Hematopoietic multipotent progenitor cell treated with erythropoietin and hydrocortisone succinate and interleukin-3 and kit ligand, for 15 days (in vitro differentiated cells): Measurements from ENCODE around the gene SNAPIN.

Experiments
- DNase-seq: peaks from one replicate; pipeline ENCODE4 v3.0.0-alpha.2; 2015; ENCODE audit warnings: low spot score

The SNAPIN gene

DNA sequence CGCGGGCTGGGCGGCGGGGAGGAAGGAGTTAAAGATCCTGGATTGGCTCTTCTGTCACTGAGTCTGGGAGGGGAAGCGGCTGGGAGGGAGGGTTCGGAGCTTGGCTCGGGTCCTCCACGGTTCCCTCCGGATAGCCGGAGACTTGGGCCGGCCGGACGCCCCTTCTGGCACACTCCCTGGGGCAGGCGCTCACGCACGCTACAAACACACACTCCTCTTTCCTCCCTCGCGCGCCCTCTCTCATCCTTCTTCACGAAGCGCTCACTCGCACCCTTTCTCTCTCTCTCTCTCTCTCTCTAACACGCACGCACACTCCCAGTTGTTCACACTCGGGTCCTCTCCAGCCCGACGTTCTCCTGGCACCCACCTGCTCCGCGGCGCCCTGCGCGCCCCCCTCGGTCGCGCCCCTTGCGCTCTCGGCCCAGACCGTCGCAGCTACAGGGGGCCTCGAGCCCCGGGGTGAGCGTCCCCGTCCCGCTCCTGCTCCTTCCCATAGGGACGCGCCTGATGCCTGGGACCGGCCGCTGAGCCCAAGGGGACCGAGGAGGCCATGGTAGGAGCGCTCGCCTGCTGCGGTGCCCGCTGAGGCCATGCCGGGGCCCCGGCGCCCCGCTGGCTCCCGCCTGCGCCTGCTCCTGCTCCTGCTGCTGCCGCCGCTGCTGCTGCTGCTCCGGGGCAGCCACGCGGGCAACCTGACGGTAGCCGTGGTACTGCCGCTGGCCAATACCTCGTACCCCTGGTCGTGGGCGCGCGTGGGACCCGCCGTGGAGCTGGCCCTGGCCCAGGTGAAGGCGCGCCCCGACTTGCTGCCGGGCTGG lies 20.2 kb downstream of the SNAPIN start, which contains the start of gene NPR1:
Gene NPR1 (plus strand): TSS at position 170 of the 818 bp plus-strand sequence. CDS start 421 bp downstream, at position 591.
- DNase-seq: no peak

DNA sequence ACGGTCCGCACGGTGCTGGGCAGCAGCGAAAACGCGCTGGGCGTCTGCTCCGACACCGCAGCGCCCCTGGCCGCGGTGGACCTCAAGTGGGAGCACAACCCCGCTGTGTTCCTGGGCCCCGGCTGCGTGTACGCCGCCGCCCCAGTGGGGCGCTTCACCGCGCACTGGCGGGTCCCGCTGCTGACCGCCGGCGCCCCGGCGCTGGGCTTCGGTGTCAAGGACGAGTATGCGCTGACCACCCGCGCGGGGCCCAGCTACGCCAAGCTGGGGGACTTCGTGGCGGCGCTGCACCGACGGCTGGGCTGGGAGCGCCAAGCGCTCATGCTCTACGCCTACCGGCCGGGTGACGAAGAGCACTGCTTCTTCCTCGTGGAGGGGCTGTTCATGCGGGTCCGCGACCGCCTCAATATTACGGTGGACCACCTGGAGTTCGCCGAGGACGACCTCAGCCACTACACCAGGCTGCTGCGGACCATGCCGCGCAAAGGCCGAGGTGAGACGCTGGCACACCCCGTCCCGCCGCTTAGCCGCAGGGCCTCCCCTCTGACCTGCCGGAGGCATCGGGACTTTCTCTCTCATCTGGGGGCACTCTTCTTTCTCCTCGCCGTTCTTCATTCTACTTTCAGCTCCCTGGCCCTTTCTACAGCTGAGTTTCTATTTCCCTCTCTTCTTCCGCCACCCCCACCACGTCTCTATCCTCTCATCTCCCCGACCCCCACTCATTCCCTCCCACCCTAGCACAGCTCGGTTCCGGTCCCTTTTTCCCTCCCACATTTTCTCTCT lies 21.0 kb downstream of the SNAPIN start:
- DNase-seq: no peak

DNA sequence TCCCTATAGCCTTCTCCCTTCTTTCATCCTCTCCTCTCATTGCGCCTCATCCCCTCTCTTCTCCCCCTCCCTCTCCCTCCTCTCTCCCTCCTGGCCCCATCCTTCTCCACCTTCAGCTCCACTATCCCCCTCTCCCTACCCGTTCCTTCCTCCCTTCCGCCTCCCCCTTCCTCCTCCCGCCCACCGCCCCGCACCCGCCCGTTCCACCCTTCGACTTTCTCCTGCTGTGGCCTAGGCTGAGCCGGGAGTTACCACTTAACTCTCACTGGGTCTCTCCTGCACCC lies 21.6 kb downstream of the SNAPIN start:
- no peak for DNase-seq

DNA sequence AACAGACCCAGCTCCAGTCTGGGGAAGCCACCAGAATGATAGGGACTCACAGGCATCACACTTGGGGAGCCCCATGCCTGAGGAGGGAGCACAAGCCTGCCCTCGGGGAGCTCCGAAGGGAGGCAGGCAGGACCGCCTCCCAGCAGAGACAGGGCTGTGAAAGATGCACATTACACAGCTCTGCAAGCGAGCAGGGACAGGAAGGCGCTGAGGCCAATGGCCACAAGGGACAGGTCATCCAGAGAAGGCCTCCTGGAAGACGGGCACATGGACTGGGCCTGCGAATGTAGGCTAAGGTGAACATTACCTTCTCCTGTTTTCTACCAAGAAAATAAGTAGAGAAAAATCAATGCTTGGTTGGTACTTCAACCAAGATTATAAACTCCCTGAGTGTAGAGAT lies 24.2 kb downstream of the SNAPIN start:
- DNase-seq: no peak

DNA sequence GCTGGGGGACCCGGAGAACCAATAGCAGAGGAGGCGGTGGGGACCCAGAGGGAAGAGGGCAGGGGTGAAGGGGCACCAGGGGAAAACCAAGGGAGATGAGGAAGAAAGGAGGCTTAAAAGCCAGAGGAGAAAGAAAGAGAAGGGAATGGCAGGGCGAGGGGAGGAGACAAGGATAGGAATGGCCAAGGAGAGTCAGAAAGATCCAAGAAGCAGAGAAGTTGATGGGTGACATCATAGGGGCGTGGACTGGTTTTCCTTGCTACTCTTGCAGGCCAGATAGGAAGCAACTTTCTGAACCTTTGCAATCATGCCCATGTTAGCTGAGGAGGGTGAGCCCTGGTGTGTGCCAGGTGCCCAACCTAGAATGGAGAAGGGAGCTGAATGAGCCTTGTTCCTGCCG lies 25.4 kb downstream of the SNAPIN start:
- DNase-seq: no peak

DNA sequence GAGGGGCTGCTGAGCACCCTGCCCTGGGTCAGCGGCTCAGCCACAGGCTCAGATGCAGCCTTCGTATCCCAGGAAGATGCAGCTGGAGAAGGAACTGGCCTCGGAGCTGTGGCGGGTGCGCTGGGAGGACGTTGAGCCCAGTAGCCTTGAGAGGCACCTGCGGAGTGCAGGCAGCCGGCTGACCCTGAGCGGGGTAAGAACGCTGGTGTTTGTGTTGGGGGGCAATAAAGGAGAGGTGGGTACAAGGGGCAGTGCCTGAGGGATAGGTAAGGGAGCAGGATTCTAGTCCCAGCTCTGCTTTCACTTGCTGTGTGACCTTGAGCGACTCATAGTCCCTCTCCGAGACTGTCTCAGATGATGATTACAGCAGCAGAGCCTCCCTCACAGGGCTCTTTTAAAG lies 26.4 kb downstream of the SNAPIN start:
- no peak for DNase-seq

DNA sequence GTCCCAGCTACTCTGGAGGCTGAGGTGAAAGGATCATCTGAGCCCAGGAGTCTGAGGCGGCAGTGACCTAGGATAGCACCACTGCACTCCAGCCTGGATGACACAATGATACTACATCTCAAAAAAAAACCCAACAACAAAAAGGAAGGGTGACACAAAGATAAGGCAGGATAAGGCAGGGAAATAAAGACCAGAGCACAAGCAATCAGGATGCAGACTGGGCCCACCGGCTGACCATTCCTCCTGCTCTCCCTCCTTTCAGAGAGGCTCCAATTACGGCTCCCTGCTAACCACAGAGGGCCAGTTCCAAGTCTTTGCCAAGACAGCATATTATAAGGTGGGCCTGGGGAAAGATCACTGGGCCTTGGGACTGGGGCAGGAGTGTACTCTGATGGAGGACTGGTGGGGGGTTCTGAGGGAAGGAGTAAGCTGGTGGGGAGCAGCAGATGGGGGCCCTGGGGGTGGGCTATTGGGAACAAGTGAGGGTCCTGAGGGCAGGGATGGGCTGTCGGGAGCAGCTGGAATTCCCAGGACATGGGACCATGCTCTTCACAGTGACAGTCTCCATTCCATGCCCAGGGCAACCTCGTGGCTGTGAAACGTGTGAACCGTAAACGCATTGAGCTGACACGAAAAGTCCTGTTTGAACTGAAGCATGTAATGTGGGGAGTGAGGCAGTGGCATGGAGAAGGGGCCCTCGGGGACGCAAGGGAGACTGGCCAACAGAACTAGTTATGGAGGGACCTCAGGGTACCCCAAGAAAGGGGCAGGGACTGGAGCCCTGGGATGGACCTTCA lies 27.2 kb downstream of the SNAPIN start:
- DNase-seq: no peak

DNA sequence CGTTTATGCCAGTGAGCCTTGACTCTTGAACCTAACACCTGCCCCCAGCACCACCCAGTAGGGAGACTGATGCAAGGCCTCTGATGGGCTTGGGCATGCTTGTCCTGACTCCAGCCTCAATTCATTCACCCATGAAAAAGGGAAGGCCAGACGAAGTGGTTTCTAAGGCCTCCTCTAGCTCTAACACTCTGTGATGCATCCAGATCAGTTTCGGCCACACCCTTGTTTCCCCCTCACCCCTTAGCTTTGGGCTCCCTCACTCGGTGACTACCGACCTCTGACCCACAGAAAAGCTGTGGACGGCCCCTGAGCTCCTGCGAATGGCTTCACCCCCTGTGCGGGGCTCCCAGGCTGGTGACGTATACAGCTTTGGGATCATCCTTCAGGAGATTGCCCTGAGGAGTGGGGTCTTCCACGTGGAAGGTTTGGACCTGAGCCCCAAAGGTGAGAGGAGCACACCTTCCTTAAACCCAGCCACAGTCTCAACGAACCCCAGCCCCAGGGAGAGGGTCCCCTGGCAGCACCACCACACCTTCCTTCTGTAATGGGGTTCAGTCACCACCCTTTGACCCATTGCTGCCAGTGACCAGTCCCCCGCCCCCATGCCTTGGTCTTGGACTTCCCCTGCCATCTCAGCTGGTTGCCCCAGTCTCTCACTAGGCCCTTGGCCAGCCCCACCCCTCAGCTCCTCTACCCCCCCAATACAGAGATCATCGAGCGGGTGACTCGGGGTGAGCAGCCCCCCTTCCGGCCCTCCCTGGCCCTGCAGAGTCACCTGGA lies 29.0 kb downstream of the SNAPIN start:
- no peak for DNase-seq

DNA sequence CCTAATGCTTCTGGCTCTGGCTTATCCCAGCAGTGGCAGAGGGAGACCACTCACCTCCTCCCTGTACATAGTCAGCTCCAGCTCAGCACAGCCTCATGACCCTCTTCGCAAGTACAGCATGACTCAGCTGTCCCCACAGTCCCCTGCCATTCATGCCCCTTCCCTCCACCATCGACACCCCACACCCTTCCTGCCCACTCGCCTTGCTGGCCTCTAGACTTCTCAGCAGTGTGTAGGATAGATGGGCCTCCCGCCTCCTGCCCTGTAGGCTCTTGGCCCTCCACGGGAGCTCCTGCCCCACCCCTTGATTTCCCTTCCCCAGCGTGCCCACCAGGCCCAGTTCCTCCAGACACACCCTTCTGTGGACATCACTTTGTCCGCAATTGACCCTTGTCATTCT lies 29.8 kb downstream of the SNAPIN start:
- no peak for DNase-seq

DNA sequence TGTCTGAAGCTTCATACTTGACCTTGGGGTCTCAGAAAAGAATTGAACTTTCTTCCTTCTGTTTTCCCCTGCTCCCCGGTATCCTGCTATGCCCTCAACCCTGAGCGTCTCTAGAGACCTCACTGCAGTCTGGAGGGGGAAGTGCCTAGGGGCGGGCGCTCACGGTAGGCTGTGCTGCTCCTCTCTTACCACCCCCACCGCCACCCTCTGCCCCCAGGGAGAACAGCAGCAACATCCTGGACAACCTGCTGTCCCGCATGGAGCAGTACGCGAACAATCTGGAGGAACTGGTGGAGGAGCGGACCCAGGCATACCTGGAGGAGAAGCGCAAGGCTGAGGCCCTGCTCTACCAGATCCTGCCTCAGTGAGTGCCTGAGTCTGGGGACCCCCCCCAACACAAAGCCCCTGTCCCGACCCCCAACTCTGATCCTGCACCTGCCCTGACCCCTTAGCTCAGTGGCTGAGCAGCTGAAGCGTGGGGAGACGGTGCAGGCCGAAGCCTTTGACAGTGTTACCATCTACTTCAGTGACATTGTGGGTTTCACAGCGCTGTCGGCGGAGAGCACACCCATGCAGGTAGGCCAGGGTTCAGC lies 30.3 kb downstream of the SNAPIN start:
- DNase-seq: no peak

DNA sequence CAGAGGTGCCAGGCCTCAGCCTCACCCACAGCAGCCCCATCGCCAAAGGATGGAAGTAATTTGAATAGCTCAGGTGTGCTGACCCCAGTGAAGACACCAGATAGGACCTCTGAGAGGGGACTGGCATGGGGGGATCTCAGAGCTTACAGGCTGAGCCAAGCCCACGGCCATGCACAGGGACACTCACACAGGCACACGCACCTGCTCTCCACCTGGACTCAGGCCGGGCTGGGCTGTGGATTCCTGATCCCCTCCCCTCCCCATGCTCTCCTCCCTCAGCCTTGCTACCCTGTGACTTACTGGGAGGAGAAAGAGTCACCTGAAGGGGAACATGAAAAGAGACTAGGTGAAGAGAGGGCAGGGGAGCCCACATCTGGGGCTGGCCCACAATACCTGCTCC lies 35.0 kb downstream of the SNAPIN start:
- DNase-seq: no peak

DNA sequence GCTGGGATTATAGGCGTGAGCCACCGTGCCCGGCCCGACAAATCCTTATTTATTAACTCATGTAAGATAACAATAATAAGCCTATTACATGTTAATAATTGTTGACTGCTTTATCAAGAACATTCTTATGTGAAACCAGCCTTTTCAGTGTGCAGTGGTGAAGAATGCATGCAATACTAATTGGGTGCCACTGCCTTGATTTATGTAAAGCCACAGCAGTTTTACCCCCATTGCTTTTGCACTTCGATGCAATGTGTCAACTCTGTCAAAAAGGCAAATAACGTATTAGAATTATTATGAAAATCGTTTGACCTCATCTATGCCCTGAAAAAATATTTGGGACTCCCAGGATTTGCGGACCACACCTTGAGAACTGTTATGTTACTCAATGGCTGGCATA lies 38.2 kb downstream of the SNAPIN start:
- DNase-seq: no peak

DNA sequence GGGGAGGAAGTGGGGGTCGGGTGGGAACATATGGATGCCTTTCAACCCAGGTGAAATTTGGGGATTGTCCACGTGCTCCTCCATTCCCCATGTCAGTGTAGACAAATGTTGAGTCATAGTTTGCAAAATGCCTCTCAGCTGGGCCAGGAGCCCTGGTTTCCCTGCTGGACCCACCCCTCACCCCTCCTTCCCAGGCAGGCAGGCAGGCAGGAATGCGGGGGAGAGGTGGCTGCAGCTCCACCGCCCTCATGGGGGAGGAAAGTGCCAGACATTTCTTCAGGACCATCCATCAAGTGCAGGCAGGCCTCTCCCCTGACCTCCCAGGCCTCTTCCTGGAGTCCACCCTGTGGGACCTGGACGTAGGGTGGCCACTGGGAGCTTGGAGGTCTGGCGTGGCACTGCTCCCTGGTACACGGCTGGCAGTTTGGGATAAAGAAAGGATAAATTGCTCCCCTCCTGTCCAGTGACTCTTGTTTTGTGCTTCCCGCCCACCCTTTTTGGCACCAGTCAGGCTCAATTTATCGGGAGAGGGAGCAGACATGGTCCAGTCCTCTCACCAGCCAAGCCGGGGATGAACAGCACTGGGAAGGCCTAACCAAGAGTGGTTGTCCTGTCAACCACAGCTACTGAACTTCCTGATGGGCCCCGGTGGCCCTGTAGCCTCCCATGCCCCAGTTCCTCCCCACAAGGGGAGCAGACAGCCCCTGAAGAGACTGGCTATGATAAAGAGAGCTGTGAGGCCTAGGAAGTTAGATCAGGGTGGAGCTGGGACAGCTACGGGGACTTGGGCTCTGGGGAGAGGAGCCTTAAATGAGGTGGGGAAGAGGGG lies 38.9 kb downstream of the SNAPIN start:
- no peak for DNase-seq

DNA sequence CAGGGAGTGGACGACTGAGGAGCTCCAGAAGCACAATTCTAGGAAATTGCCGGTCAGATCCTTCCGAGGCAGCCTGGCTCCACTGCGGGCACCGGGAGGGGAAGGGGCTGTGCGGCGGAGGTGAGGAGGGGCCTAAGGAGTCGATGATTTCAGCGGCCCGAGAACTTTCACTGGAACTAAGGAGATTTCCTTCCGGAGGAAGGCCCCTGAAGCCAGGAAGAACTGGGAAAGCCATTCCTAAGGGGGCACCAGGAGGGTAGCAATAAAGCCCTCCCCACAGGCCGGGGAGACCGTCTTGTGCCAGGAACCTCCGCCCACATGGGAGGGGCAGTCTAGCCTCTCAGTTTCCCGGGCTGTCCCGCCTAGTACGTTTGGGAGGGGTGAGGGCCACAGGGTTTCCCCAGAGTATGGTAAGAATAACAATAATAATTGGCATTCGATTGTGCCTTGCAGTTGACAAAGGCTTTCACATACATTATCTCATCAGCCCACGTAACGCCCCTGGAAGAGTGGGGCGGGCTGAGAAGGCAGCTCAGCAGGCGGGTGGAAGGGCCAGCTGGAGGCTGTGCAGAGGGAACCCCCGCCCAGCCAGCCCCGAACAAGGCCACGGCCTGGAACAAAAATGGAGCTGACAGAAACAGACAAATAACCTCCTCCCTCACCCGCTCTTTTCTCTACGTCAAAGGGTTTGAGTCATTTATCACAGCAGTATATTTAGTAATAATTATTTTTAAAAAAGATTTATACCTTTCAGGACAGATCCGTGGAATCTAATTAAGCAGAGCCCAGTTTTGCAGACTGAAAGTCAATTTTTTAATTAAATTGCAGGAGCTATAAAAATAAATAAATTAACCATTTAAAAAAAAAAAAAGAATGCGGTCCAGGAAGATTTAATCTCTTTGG lies 39.8 kb downstream of the SNAPIN start:
- DNase-seq: peak; percentile 52

DNA sequence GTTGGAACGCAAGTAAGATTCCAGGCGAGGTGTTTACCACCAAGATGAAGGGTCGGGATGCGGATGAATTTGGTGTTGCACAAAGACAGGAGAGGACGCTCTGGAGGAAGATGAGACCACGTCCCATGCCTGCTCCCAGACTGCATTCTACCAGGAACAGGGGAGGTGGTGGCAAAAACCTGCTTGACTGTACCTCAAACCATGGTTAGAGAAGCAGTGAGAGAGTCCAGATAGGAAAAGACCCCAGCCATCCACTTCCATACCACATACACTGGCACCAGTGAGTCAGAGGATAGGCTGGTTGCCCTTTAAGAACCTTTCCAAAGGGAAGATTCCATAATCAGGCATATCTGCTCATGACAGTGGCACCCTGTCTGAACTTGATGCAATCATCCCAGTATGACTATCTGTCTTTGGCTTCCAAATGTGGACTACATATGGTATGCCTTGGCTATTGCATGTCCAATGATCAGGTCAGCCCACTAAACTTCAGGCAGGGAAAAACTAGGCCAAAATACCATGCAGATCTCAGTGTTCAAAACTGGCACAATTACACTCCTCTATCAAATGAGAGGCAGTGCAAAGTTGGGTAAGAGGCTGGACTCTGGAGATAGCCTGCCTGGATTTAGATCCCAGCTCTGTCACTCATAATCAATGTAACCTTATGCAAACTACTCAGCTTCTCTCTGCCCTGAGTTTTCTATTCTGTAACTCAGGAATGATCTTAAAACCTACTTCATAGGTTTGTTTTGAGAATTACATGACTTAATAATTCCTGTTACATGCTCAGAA lies 40.6 kb downstream of the SNAPIN start:
- no peak for DNase-seq

DNA sequence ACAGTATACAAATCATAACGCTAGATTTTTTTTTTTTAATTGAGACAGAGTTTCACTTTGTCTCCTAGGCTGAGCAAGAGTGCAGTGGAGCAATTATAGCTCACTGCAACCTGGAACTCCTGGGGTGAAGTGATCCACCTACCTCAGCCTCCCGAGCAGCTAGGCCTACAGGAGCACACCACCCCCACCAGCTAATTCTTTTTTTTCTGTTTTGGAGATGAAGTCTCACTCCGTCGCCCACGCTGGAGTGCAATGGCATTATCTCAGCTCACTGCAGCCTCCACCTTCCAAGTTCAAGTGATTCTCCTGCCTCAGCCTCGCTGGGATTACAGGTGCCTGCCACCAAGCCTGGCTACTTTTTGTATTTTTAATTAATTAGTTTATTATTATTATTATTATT lies 41.3 kb downstream of the SNAPIN start:
- DNase-seq: no peak

DNA sequence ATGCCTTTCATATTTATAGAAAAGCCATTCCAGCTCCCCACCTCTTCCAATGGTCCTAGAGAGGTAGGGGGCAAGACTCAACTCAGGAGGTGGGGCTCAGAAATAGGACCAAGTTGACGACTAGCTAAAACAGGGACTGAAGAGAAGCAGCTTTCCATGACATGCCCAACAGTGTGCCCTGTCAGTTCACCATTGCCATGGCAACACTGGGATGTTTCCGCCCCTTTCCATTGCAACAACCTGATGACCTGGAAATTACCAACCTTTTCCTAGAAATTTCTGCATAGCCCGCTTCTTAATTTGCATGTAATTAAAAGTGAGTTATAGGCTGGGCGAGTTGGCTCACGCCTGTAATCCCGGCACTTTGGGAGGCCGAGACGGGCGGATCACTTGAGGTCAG lies 47.0 kb downstream of the SNAPIN start:
- no peak for DNase-seq

DNA sequence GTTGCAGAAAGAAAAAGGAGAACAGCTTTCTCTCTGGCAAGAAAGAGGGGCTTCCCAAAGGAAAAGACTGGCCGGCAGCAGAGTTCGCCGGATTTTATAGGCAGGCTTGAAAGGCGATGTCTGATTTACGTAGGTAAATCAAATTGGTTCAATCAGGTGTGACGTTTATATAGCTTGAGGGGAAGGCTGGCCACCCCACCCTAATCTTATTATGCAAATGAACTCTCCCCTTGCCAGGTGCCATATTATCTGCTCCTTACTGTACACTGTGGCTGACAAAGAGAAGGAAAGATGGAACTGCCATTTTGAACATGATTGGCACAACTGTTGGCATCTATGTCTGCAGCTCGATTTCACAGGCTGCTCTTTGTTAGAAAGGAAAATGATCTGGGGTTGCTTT lies 52.5 kb downstream of the SNAPIN start:
- DNase-seq: no peak
